ENCODE data around the gene TMEM108. TPM values are rescaled to one million over a fixed set of nuclear protein-coding genes. Genes with fewer than 3 reads are reported as not detected.

Gene TMEM108
- total and polyA plus RNA-seq, 10 of the 15 experiments (the other 5 are each of a cell fraction or from before 2014, with no cell fraction given): 0.02 to 0.58 (median 0.12) TPM; not detected in 5

DNA sequence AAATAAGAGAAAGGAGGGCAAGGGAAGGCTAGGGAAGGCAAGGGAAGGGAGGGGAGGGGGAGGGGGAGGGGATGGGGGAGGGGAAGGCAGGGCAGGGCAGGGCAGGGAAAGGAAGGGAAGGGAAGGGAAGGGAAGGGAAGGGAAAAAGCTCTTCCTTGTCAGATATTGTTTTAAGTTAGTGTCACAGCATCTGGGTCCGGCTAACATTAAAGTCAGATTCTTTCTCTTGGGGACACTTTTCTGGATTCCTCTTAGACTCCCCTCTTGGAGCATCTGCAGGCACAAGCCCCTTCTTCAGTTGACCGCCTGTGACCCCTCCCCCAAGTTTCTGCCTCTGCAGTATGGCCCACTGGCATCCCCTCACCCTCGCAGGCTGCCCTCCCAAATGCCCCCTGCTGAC is 387.7 kb downstream of the TMEM108 start:
- Histone ChIP-seq H3K27me3 (replicated peaks in 1 of 2; ENCODE audit: control insufficient read depth in 2 of 2, insufficient read depth in 2 of 2, low read length in 1 of 2) (peaks cover 0 to 4% of the 10 kb centered on the region in 2 experiments; a peak in 1 of 4 replicates), H2AFZ (ENCODE audit: control insufficient read depth, low read depth, low read length) (no peak overlapping the region), H3K79me2 (ENCODE audit: control insufficient read depth, insufficient read depth, low read length) (no peaks in the 10 kb centered on the region), H3K4me2 (ENCODE audit: control insufficient read depth, insufficient read depth) (no peak overlapping the region), H3K36me3 (ENCODE audit: control insufficient read depth in 2 of 2, insufficient read depth in 2 of 2, low read length in 1 of 2) (no peaks in the 10 kb centered on the region), H3K4me1 (ENCODE audit: control insufficient read depth, insufficient read depth, low read length) (peaks cover 5% of the 10 kb centered on the region; the same call in 1 of the 2 replicates), H3K27ac (ENCODE audit: control insufficient read depth, insufficient read depth) (no peak overlapping the region), H3K9ac (ENCODE audit: control insufficient read depth, insufficient read depth, low read length) (no peak overlapping the region), H3K9me3 (replicated peaks; ENCODE audit: control insufficient read depth, insufficient read depth, low read length) (no peaks in the 10 kb centered on the region), H3K4me3 (no peak overlapping the region), H4K20me1 (ENCODE audit: control insufficient read depth, insufficient read depth) (no peaks in the 10 kb centered on the region)
- TF ChIP-seq, protein P1, sequence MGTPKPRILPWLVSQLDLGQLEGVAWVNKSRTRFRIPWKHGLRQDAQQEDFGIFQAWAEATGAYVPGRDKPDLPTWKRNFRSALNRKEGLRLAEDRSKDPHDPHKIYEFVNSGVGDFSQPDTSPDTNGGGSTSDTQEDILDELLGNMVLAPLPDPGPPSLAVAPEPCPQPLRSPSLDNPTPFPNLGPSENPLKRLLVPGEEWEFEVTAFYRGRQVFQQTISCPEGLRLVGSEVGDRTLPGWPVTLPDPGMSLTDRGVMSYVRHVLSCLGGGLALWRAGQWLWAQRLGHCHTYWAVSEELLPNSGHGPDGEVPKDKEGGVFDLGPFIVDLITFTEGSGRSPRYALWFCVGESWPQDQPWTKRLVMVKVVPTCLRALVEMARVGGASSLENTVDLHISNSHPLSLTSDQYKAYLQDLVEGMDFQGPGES (IDR thresholded peaks at IDR 0.05): no peak
- no peak for TF ChIP-seq ATF7 (IDR thresholded peaks at IDR 0.05; ENCODE audit: low read depth)
- no peak for TF ChIP-seq TCF12 (IDR thresholded peaks at IDR 0.05; ENCODE audit: low read depth, low read length)
- no peak for TF ChIP-seq NFYA (IDR thresholded peaks at IDR 0.05; ENCODE audit: borderline replicate concordance, low read depth, low read length)
- no peak for TF ChIP-seq POLR2AphosphoS5 (IDR thresholded peaks at IDR 0.05; ENCODE audit: low read length)
- RAD21 ChIA-PET (ENCODE audit: unreplicated experiment): no interaction called here
- intact Hi-C loops (cut with micrococcal nuclease; ENCODE audit: unreplicated experiment) (loop anchor here (5.0 kb wide), 1 partner anchor 501 kb away; no protein-coding TSS in a partner anchor), in situ Hi-C loops (cut with MboI) (no loop called here)
- WGBS (ENCODE audit: insufficient coverage, insufficient replicate concordance, low lambda C conversion rate, missing lambda C conversion rate): 56% methylated on average over 3 of the region's 3 CpGs
- POLR2A ChIA-PET: no interaction called here
- SMC1A ChIA-PET (ENCODE audit: uncharacterized antibody, unreplicated experiment): interaction anchor here (0.7 to 2.4 kb wide), 3 partner anchors 9 to 385 kb away, joined by 3 to 13 read pairs (median 4); no protein-coding TSS in a partner anchor
- FAIRE-seq: no peak
- BruUV-seq (replicated peaks): no TSS peak
- no peak for ATAC-seq
- DNase-seq (ENCODE audit: low read depth, low spot score): no peak
- CTCF ChIA-PET: interaction anchor here (0.7 kb wide), 1 partner anchor 142 kb away, joined by 3 read pairs; no protein-coding TSS in a partner anchor

DNA sequence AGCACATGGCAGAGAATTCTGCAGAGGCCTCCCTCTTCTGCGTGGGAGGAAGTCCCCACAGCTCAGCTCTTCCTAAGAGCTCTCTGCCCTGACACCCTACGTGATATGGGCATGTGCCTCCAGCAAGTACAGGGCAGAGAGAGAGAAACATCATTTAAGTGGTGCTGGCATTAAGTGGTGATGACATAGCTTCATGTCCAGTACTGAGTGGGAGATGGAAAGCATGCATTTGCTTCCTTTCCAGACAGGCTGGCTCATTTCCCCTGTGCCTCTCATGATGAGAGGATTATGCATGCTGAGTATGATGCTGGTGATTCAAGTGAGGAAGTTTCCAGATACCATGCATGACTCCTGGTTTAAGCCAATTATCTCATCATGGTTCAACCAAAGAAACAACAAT is 388.5 kb downstream of the TMEM108 start:
- no peaks in the 10 kb centered on the region for H3K9me3 ChIP-seq (replicated peaks; ENCODE audit: control insufficient read depth, insufficient read depth, low read length)
- POLR2A ChIA-PET: no interaction called here
- SMC1A ChIA-PET (ENCODE audit: uncharacterized antibody, unreplicated experiment): interaction anchor here (0.7 to 1.5 kb wide), 3 partner anchors 8 to 701 kb away, joined by 3 read pairs; no protein-coding TSS in a partner anchor
- ATAC-seq (no peak), DNase-seq (ENCODE audit: low read depth, low spot score) (no peak), FAIRE-seq (no peak)
- no peak overlapping the region for H3K4me3 ChIP-seq
- no peak overlapping the region for H3K9ac ChIP-seq (ENCODE audit: control insufficient read depth, insufficient read depth, low read length)
- no peak overlapping the region for H2AFZ ChIP-seq (ENCODE audit: control insufficient read depth, low read depth, low read length)
- peaks cover 0 to 4% of the 10 kb centered on the region in 2 experiments; a peak in 1 of 4 replicates for H3K27me3 ChIP-seq (replicated peaks in 1 of 2; ENCODE audit: control insufficient read depth in 2 of 2, insufficient read depth in 2 of 2, low read length in 1 of 2)
- no peak overlapping the region for H3K4me2 ChIP-seq (ENCODE audit: control insufficient read depth, insufficient read depth)
- RAD21 ChIA-PET (ENCODE audit: unreplicated experiment): no interaction called here
- BruUV-seq (replicated peaks): no TSS peak
- no peaks in the 10 kb centered on the region for H4K20me1 ChIP-seq (ENCODE audit: control insufficient read depth, insufficient read depth)
- CTCF ChIA-PET: interaction anchor here (0.7 to 1.3 kb wide), 2 partner anchors 141 to 384 kb away, joined by 3 to 5 read pairs; no protein-coding TSS in a partner anchor
- in situ Hi-C loops (cut with MboI) (no loop called here), intact Hi-C loops (cut with micrococcal nuclease; ENCODE audit: unreplicated experiment) (loop anchor here (5.0 kb wide), 1 partner anchor 501 kb away; no protein-coding TSS in a partner anchor)
- H3K27ac ChIP-seq (ENCODE audit: control insufficient read depth, insufficient read depth): no peak overlapping the region
- H3K4me1 ChIP-seq (ENCODE audit: control insufficient read depth, insufficient read depth, low read length): peaks cover 5% of the 10 kb centered on the region; the same call in 1 of the 2 replicates
- 45% methylated on average over 2 of the region's 2 CpGs for WGBS (ENCODE audit: insufficient coverage, insufficient replicate concordance, low lambda C conversion rate, missing lambda C conversion rate)
- no peaks in the 10 kb centered on the region for H3K79me2 ChIP-seq (ENCODE audit: control insufficient read depth, insufficient read depth, low read length)
- H3K36me3 ChIP-seq (ENCODE audit: control insufficient read depth in 2 of 2, insufficient read depth in 2 of 2, low read length in 1 of 2): no peaks in the 10 kb centered on the region
- TF ChIP-seq PAX5 (IDR thresholded peaks at IDR 0.05; ENCODE audit: borderline replicate concordance, low read depth, low read length): no peak
- TF ChIP-seq, protein P2, sequence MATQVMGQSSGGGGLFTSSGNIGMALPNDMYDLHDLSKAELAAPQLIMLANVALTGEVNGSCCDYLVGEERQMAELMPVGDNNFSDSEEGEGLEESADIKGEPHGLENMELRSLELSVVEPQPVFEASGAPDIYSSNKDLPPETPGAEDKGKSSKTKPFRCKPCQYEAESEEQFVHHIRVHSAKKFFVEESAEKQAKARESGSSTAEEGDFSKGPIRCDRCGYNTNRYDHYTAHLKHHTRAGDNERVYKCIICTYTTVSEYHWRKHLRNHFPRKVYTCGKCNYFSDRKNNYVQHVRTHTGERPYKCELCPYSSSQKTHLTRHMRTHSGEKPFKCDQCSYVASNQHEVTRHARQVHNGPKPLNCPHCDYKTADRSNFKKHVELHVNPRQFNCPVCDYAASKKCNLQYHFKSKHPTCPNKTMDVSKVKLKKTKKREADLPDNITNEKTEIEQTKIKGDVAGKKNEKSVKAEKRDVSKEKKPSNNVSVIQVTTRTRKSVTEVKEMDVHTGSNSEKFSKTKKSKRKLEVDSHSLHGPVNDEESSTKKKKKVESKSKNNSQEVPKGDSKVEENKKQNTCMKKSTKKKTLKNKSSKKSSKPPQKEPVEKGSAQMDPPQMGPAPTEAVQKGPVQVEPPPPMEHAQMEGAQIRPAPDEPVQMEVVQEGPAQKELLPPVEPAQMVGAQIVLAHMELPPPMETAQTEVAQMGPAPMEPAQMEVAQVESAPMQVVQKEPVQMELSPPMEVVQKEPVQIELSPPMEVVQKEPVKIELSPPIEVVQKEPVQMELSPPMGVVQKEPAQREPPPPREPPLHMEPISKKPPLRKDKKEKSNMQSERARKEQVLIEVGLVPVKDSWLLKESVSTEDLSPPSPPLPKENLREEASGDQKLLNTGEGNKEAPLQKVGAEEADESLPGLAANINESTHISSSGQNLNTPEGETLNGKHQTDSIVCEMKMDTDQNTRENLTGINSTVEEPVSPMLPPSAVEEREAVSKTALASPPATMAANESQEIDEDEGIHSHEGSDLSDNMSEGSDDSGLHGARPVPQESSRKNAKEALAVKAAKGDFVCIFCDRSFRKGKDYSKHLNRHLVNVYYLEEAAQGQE (IDR thresholded peaks at IDR 0.05; ENCODE audit: low read depth, low read length): no peak
- no peak for TF ChIP-seq ZNF274 (IDR thresholded peaks at IDR 0.05; ENCODE audit: insufficient read depth, insufficient read length)
- no peak for TF ChIP-seq ZNF622 (IDR thresholded peaks at IDR 0.05)
- TF ChIP-seq SMARCA5 (IDR thresholded peaks at IDR 0.05): no peak

Measured in GM12878 (cell line).